ENCODE data around the gene KCNMA1.

DNA sequence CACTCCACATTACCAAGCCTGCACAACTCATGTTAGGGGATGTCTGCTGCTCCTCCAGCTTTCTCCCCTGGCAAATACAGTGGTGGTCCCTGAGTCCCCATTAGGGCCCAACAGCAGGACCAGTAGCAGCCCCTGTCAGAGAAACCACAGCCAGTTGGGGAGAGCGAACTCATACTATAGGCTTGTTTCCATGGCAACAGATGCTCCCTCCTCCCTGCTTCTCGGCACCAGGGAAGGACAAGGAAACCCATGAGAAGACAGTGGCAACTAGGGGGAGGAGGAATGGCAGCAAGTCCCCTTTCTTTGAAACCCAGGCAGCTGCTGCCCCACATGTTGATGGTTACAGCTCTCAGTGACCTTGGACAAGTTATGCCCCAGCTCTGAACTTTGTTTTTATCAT, 326.4 kb downstream of the KCNMA1 start:
- no peak for TF ChIP-seq POLR2A (IDR thresholded peaks at IDR 0.05)
- TF ChIP-seq, protein P1, sequence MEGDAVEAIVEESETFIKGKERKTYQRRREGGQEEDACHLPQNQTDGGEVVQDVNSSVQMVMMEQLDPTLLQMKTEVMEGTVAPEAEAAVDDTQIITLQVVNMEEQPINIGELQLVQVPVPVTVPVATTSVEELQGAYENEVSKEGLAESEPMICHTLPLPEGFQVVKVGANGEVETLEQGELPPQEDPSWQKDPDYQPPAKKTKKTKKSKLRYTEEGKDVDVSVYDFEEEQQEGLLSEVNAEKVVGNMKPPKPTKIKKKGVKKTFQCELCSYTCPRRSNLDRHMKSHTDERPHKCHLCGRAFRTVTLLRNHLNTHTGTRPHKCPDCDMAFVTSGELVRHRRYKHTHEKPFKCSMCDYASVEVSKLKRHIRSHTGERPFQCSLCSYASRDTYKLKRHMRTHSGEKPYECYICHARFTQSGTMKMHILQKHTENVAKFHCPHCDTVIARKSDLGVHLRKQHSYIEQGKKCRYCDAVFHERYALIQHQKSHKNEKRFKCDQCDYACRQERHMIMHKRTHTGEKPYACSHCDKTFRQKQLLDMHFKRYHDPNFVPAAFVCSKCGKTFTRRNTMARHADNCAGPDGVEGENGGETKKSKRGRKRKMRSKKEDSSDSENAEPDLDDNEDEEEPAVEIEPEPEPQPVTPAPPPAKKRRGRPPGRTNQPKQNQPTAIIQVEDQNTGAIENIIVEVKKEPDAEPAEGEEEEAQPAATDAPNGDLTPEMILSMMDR (IDR thresholded peaks at IDR 0.05): no peak

Measured in vagina (tissue), 2 donors.